ENCODE data around the gene EPS8.
"Not testable (repeated sequence)": the region's sequence is repeated elsewhere in the genome, so short reads cannot be mapped to it uniquely, and the experiment has no call there.

- TF ChIP-seq YY1 (IDR thresholded peaks at IDR 0.05; ENCODE audit: insufficient read depth, insufficient read length); SUZ12 (IDR thresholded peaks at IDR 0.05; ENCODE audit: extremely low read depth, insufficient read depth, insufficient read length); ZNF274 (IDR thresholded peaks at IDR 0.05; ENCODE audit: low read depth, low read length): not testable (repeated sequence)
These were observed 47.3 kb downstream of the EPS8 start for GRCh38 chr12:15741870-15742269.
